SK-N-DZ (cell line): ENCODE results near the gene AJAP1.

ENCODE experiments used
- DNase-seq: peaks from one replicate; pipeline ENCODE4 v3.0.0-alpha.2; 2015; ENCODE audit warnings: low spot score

AJAP1 gene

GRCh38 chr1:4729090-4729471 is 74.7 kb downstream of the AJAP1 start:
- DNase-seq = no peak

GRCh38 chr1:4730078-4730477 is 75.7 kb downstream of the AJAP1 start:
- no peak for DNase-seq

GRCh38 chr1:4733446-4734177 is 79.2 kb downstream of the AJAP1 start:
- DNase-seq = no peak

GRCh38 chr1:4734219-4734618 is 79.8 kb downstream of the AJAP1 start:
- DNase-seq = no peak

GRCh38 chr1:4734791-4735190 is 80.4 kb downstream of the AJAP1 start:
- DNase-seq = no peak

- no peak for DNase-seq
Measured at GRCh38 chr1:4736254-4736653, 81.8 kb downstream of the AJAP1 start.

GRCh38 chr1:4741876-4742423 is 87.5 kb downstream of the AJAP1 start:
- DNase-seq = no peak

GRCh38 chr1:4743978-4744750 is 89.8 kb downstream of the AJAP1 start:
- no peak for DNase-seq

GRCh38 chr1:4745560-4745959 is 91.2 kb downstream of the AJAP1 start:
- DNase-seq = no peak

- DNase-seq = no peak
Measured at GRCh38 chr1:4749406-4749805, 95.0 kb downstream of the AJAP1 start.

- DNase-seq = no peak
Measured at GRCh38 chr1:4750177-4750576, 95.8 kb downstream of the AJAP1 start.

- no peak for DNase-seq
Measured at GRCh38 chr1:4752059-4752458, 97.7 kb downstream of the AJAP1 start.

GRCh38 chr1:4754816-4755215 is 100.4 kb downstream of the AJAP1 start:
- DNase-seq = no peak

GRCh38 chr1:4755301-4755845 is 101.0 kb downstream of the AJAP1 start:
- no peak for DNase-seq

GRCh38 chr1:4755864-4756504 is 101.6 kb downstream of the AJAP1 start:
- no peak for DNase-seq

GRCh38 chr1:4756851-4757580 is 102.6 kb downstream of the AJAP1 start:
- DNase-seq = no peak

GRCh38 chr1:4759671-4760070 is 105.3 kb downstream of the AJAP1 start:
- DNase-seq = no peak

- DNase-seq = no peak
Measured at GRCh38 chr1:4760088-4760487, 105.7 kb downstream of the AJAP1 start.

- no peak for DNase-seq
Measured at GRCh38 chr1:4761324-4761723, 106.9 kb downstream of the AJAP1 start.

GRCh38 chr1:4762146-4762545 is 107.7 kb downstream of the AJAP1 start:
- DNase-seq = no peak

- no peak for DNase-seq
Measured at GRCh38 chr1:4767308-4767707, 112.9 kb downstream of the AJAP1 start.
